Activated effector memory CD4-positive, alpha-beta T cell treated with anti-CD3 and anti-CD28 coated beads, Interleukin-2, amount 50 U/mL, for 16 hours (primary cell): ENCODE measurements around the gene E2F4.

Source experiments
- DNase-seq: peaks from one replicate; pipeline ENCODE4 v3.0.0-alpha.2; 2020

E2F4 gene, protein sequence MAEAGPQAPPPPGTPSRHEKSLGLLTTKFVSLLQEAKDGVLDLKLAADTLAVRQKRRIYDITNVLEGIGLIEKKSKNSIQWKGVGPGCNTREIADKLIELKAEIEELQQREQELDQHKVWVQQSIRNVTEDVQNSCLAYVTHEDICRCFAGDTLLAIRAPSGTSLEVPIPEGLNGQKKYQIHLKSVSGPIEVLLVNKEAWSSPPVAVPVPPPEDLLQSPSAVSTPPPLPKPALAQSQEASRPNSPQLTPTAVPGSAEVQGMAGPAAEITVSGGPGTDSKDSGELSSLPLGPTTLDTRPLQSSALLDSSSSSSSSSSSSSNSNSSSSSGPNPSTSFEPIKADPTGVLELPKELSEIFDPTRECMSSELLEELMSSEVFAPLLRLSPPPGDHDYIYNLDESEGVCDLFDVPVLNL

DNA sequence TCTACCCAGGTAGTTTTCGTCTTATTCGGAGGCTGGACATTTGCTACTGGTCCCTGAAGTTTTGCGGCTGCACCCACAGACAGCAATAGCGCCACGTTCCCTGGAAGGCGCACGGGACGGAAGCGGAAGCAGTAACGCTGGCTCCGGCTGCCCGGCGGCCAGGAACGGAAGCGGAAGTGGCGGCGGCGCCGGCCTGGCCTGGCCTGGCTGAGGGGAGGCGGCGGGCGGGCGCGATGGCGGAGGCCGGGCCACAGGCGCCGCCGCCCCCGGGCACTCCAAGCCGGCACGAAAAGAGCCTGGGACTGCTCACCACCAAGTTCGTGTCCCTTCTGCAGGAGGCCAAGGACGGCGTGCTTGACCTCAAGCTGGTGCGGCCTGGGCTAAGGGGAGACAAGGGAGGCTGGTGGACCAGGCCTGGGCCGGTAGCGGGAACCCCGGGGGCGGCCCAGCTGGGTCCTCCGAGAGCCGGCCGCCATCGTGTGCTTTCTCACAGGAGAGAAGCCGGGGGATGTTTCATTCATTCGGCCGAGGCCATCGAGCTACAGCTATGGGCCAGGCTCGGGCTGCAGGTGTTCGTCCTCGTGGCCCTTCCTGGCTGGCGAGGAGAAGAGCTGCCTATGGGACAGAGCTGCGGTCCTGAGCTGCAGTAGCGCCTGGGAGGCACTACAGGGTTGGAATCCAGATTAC, at the start of gene E2F4:
E2F4 (plus strand) TSS at position 161 of the 687 bp plus-strand sequence; CDS start at position 234, 73 bp downstream.
- peak; percentile 95 for DNase-seq

DNA sequence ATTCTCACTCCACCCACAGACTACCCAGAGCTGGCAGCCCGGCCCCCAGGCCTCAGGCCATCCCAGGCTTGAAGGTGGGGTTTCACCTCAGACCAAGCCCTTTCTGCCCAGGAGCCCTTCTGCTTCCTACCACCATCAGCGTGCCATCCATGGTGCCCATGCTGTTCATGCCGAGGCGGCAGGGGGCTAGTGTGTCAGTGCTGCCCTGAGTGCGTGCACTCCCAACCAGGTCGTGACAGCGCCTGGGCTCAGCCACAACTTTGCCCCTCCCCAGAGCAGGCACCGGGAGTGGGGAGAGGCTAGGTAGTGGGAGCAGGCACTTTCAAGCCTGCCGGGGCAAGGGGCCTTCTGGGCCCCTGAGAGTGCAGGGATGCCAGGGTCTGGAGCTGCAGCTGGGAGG, 49.6 kb upstream of the E2F4 start:
- no peak for DNase-seq

DNA sequence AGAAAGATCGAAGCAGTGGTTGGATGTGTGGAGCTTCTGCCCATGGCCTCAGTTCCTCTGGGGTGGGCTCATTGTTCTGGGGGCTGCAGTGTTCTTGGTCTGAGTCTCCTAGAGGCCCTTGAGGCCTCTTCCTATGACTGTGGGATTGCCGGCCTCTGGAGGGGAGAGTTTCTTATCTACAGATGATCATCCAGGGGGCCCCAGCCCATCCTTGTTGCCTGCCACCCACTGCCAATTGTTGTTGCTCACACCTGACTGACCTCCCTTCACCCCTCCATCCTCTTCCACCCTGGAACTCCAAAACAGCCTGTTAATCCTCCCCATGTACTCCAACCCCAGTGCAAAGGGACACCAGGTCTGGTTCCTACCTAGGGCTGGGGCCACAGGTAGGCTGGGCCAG, 47.0 kb upstream of the E2F4 start:
- DNase-seq, result no peak

DNA sequence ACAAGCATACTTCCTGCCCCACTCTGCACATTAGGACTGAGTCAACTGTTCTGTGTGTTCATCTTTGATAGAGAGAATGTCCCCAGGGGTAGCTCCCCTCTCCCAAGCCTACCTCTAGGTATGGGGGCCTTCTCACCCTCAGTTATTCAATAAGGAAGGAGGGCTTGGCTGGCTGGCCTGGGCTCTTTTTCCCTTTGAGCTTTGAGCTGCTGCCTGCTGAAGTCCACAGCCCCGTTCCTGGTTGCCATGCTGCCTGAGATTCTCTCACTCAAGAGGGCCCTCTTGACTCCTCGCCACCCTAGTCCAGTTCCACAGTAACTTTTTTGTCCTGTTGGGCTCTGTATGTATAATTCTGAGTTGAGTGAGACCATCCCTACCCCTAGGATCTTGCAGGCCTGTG, 46.2 kb upstream of the E2F4 start:
- no peak for DNase-seq

DNA sequence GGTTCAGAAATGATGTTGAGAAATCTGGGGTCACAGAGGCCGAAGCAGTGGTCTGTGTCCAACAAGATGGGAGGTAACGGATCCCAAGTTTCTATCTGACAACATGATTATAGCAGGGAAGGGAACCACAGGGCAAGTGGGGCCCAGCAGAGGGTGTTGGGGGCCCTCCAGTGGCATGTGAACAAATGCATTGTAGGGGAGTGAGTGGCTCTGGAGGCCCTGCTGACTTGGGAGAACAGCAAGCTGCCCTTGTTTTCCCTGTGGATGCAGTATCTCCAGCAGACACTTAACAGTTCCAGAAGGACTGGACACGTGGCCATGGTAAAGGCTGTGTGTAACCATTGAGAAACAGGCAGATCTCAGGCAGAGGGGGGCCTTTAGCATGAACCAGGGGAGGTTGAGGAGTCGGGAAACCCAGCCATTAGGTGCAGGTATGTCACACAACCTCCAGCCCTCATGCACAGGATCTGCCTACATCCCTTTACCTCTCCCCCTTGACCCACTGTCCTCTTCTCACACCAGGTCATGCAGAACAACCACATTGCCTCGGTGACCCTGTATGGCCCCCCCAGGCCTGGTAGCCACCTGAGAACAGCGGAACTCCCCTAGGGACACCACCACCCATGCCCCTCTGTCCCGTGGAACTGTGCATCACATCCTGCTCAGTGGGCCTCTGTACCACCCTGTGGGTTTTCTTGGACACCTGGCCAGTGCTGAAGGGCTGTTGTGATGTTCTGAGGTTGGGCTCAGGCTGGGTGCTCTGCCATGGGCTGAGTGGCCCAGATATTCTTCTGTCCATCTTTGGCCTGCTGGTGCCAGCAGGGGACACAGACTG, 45.2 kb upstream of the E2F4 start:
- no peak for DNase-seq

DNA sequence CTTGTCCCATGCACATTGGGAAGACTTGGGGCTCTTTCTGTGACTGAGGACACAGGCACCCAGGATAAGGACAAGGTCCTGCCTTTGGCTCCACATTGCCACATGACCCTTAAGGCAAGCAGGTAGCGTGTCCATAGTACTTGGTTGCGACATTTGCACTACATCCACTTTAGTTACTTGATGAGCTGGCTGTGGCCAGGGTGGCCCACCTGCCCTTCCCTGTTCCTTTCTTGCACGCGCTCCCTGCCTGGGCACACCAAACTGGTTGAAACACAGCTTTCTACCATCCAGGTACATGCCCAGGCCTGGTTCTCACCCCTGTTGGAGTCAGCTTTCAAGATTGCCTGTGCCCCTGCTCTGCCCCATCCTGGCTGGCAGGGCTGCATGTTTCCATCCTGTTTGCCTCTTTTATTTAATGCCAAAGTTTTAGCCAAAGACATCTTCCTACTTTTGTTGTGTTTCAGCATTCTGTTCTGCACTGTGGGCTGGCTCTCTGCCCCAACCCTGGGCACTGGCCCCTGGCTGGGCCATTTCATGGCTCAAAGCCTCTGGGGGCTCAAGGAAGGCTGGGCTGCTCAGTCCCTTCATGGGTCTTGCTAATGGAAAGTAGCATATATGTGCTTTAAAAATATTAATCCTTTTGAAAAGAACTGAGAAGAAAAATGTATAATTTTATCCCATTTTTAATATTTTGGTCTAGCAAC, 44.4 kb upstream of the E2F4 start:
- DNase-seq, result no peak

DNA sequence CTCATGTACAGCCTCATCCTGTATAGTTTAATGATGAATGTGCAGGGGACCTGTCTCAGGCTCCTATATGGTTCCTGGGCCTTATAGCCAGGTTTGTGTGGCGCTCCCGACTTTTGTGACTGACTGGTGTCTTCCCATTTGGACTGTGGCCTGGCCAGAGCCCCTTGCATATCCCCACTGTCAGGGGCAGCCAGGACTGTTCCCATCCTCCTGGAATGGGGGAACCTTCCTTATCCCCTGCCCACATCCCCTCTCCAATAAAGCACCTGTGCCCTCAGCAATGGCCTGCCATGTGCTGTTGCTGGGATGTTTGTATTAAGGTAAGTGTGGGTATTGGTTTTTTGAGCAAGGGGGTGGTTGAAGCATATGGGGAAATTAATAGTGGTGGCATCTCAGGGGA, 43.7 kb upstream of the E2F4 start:
- DNase-seq, result no peak

DNA sequence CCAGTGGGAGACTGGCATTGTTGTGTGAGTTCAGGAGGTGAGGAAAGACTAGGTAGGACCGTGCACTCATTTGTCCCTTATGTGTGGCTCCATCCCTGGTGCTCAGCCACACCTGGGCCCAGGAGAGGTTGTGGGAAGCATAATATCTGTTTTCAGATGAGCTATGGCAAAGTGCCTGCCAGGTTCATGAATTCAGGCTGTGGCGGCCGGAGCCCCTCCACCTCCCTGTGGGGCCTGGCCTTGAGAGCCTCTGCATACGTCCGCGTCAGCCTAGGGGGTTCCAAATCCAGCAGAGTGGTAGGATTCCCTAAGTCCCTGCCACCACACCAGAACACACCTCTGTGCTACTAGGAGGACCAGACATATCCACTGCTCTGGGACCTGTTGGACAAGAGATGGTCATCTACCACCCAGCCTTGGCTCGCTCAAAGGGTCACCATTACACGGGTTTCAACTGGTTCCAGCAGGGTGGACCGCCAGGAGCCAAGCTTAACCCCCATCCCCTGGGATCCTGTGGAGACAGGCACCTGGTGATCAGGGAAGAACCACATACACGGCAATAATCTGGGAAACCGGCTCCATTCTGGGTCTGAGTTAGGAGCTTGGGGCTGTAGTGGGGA, 43.2 kb upstream of the E2F4 start:
- DNase-seq, result no peak

DNA sequence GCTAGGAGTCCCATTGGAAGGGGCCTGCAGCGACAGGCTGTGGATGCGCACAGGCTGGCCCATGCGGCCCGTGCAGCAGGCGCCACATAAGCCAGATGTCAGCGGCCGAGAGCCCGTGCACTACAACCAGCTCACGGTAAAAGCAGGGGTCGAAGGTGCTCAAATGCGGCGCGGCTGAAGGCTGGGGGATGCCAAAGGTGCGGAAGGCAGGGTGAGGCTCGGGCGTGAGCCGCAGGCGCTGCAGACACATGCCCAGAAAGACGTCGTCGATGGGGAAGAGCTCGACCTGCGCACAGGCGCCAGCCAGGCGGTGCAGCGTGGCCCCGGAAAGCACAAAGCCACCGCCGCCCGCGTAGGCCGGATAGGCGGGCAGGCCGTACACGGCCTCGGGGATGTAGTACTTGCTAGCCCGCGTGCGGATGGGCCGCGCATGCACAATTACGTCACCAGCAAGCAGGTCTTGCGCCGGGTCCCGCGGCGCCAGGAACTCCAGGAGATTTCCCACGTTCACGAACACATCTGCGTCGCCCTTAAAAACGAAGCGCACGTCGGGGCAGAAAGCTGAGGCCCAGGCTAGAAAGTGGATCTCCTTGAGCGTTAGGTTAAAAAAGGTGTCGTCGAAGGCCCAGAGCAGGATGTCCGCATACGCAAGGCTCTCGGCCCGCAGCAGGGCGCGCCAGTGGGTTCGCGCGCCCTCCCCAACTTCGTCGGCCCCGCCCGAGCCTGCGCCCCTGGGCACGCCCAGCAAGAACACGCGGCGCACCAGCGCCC, 42.5 kb upstream of the E2F4 start:
- DNase-seq, result no peak

DNA sequence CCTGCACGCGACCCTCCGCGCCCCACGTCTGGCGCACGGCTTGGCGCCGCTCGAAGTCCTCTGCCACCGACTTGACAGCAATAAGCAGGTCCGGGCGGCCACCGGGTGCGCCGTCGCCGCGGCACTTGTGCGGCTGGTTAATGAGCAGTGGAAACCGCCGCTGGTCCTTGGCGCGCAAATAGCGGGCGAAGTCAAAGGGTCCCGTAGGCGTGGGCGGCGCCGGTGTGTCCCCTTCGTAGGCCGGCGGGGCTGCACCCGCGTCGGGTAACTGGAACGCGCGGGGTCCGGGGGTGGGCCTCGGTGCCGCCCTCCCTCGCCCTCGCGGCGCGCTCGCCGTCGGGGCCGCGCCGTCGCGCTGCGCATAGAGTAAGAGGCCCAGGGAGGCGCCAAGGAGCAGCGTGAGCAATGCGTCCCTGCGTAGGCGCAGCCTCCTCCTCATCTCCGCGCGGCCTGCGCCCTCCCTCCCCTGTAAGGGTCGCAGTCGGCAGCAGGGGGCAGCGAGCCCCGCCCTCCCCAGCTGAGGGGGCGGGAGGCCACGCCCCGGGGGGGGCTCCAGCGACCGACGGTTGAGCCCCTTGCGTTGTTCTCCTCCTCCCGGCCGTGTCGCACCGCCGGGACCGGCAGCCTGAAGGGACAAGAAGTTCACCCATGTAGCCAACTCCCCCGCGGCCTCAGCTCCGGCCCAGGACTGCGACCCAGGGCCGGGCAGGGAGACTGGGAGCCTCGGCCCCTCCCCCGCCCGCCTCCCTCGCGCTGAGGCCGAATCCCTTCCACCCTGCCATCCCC, 41.7 kb upstream of the E2F4 start:
- DNase-seq, result peak; percentile 84

DNA sequence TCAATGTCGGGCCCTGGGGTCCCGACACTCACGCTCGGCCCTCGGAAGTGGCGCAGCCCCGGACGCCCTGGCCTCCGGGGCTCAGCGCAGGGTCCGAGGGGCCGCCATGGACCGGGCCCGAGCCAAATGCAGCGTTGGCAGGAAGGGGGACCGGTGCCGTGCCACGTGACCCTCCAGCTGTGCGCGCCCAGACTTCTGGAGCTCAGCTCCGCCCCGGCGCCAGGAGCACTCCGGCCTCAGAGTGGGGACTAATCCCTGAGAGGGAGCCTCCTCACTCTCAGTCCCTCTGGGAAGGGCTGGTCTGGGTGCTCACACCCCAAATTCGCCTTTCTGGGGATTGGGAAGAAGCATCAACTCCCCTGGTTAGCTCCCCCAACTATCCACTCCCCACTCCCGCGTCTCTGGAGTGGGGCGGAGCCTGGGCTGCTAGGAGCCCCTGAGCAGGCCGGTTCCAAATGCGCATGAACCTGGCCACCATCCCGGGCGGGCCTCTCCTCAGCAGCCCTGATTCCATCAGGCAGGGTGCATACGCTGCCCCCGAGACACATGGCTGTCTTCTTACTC, 41.0 kb upstream of the E2F4 start, which contains the start of gene B3GNT9:
B3GNT9 (minus strand) TSS at position 166 of the 564 bp plus-strand sequence. CDS start 513 bp downstream, outside the sequence.
- DNase-seq, result peak; percentile 79

DNA sequence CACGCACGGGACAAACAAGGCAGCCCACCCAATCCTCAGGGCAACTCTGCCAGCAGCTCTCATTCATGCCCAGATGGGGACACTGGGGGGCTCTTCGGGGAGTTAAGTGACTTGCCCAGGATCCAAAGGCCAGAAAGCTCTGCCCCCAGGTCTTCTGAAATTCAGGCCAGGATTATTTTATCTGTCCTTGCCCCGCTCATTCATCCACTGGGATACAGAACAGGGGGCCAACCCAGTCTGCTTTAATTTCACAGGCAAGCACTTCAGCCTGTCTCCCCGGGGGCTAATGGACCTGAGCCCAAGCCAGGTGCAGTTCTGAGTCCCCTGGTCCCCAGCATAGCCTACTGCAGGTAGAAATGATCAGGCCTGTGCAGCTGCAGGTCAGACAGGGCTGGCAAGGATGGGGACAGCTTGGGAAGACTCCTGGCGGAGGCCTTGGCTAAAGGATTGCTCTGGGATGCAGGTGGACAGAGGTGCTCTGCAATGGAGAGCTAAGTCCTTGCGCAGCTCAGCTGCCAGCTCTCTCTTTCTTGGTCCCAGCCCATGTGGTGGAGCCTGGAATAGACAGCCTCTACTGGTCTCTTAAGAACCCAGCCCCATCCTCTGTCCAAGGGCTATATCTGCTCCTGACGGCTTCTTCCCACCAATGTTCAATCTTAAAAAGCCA, 40.4 kb upstream of the E2F4 start:
- DNase-seq, result no peak

DNA sequence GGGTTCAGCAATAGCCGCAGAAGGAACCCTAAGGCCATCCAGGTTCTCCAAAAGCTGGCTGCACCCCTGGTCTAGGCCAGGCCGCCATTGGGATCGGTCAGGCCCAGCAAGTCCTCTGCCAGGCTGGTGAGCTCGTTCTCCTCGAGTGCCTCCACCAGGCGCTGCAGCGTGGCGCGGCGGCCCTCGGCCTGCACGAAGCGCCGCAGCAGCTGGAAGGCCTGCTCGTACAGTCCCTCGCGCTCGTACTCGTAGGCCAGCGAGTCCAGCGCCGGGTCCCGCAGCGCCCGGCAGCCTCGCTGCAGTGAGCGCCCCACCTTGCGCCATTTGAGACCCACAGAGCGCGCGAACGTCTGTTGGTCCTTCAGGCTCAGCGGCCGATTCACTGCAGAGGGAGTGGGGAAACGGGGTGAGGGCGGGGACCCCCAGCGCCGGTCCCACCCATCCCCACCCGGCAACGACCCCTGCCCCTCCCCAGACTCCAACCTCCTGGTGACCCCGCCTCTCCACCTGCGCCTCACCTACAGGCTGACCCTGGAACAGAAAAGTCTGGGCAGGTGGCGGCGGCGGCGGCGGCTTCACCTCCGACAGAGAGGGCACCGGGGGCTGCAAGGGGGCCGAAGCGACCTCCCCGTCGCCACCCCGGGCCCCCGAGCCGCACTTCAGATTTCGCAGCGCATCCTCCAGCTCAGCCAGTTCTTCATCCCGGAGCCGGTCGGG, 37.2 kb upstream of the E2F4 start:
- no peak for DNase-seq

DNA sequence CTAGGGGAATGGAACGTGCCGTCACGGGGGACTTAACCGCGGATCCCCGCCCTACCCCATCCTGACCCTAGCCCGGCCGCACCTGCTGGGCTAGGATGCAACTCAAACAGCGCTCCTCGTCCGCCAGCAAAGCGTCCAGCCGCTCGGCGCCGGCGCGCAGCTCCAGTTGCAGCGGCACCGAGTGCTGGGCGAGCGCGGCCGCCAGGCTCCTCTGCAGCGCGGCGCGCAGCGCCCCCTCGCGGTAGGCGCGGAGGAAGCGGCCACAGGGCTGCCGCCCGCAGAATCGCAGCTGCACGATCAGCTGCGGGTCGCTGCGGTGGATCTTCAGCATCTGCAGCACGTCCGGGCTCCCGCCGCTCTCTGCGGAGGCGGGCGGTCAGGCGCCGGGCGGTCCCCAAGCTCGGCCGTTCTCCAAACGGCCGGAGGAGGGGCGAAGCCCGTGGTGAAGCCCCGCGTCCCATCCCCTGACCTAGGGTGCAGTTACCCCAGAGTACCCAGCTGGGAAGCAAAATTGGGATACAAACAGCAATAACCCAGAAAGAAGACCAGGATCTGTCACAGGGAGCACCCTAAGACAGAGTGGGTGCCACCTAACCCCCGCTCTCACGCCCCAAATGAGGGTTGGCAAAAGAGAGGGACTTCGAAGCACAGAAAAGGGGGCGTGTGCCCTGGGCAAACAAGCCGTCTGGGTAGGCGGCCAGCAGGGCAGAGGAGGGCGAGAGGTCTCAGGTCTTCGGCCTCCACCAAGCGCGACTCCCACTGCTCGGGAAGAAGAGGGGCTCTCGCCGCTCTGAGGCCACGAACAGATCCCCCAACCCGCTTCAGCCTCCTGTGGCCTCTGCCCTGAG, 36.4 kb upstream of the E2F4 start:
- DNase-seq, result peak; percentile 93

DNA sequence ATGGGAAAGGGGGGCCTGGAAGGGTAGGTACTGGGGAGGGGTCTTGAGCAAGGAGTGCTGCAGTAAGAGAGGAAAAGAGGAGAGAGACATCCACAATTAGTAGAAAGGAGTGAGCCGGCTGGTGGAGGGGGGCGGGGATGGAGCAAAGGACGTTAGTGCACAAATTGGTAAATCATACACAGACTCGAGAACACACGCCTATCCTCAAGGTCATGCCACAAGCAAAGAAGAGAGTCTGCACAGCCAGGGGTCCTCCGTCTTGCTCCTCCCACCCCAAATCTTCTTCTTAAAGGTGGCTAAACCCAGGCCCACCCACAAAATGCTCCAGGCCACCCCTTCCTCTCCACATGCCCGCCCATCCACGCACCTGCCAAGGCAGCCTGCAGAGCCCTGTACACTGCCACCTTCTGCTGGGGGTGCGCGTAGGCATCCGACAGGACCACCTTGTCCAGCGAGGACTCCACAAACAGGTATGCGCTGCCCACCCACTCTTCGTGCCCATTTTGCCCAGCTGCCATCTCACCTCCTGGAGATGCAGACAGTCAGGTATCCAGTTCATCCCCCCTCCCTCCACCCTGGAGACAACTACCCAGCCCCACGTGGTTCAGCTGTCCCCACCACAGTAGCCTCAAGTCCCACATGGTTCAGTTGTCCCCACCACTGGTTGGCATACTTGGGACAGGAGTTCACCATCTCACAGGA, 35.7 kb upstream of the E2F4 start:
- no peak for DNase-seq

DNA sequence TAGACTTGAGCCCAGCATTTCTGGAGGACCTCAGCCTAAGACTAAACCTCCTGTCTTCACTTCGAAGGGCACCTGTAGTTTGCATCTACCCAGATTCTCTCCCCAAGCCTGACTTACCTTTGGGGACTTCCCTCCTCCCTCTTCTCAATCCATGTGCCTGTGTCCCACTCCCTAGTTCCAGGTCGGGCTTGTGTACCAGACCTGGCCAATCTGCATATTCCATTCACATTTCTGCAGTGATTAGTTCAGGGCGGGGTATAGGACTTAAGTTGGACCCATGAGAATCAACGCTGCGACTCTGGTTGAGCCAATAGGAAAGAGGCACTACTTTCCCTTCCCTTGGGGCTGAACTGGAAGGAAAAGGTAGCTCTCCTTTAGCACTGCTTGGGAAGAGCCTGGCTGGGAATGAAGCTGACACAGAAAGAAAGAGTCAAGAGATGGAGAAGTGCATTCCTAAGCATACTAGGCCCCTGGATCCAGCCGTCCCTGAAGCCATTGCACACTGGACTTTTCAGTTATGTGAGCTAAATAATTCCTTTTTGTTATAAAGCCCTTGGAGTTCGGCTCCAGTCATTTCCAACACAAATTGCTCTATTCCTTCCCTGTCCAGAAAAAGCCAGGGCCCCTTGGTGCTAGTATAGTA, 34.7 kb upstream of the E2F4 start:
- DNase-seq, result no peak
